H1 (cell line): ENCODE measurements around the gene SMARCC1.

ENCODE experiments used
- CHD1 ChIP-seq: IDR thresholded peaks from 2 replicates; pipeline ENCODE4 v1.6.1; 2012; ENCODE audit warnings: low read depth, low read length, improper control_type of control experiment
- CHD2 ChIP-seq: IDR thresholded peaks from 2 replicates; pipeline ENCODE4 v1.6.1; 2012; ENCODE audit warnings: low read length, improper control_type of control experiment
- CTBP2 ChIP-seq: IDR thresholded peaks from 2 replicates; pipeline ENCODE4 v1.7.0; 2011; ENCODE audit warnings: borderline replicate concordance, mild to moderate bottlenecking, moderate library complexity, mixed read lengths, low read length; ENCODE audit not compliant: insufficient read depth, insufficient read length
- EZH2 ChIP-seq: fragments of 200-600 bp; sonication (generic); IDR thresholded peaks from 2 replicates; pipeline ENCODE4 v1.7.1; 2012; ENCODE audit warnings: low read depth, mild to moderate bottlenecking, moderate library complexity, low read length, inconsistent platforms; ENCODE audit not compliant: severe bottlenecking
- JUN ChIP-seq: IDR thresholded peaks from 2 replicates; pipeline ENCODE4 v1.6.1; 2011; ENCODE audit warnings: low read depth, mild to moderate bottlenecking, improper control_type of control experiment, low read length
- NRF1 ChIP-seq: IDR thresholded peaks from 2 replicates; pipeline ENCODE4 v1.6.1; 2011; ENCODE audit warnings: mild to moderate bottlenecking, low read depth, low read length, improper control_type of control experiment
- POLR2A ChIP-seq, 2 experiments: IDR thresholded peaks; 1 replicate in 1 of 2; 2 replicates in 1 of 2; pipeline ENCODE4 v1.6.1; 2011; ENCODE audit warnings: low read depth in 2 of 2, low read length in 2 of 2, mild to moderate bottlenecking in 2 of 2; ENCODE audit errors: control extremely low read depth in 1 of 2
- POLR2AphosphoS5 ChIP-seq: IDR thresholded peaks from 2 replicates; pipeline ENCODE4 v1.6.1; 2011; ENCODE audit warnings: low read depth, low read length
- RAD21 ChIP-seq, 2 experiments: IDR thresholded peaks in 1 of 2; conservative IDR thresholded peaks in 1 of 2; 2 replicates each; pipeline ENCODE4 v1.6.1; 2011; ENCODE audit warnings: low read depth in 2 of 2, low read length in 2 of 2, improper control_type of control experiment in 1 of 2, inconsistent platforms in 1 of 2, mild to moderate bottlenecking in 1 of 2, moderate library complexity in 1 of 2
- SRF ChIP-seq: IDR thresholded peaks from 2 replicates; pipeline ENCODE4 v1.6.1; 2011; ENCODE audit warnings: mild to moderate bottlenecking, low read depth, low read length, moderate library complexity
- SUZ12 ChIP-seq: fragments of 200-600 bp; sonication (generic); IDR thresholded peaks from 2 replicates; pipeline ENCODE4 v1.6.1; 2012; ENCODE audit warnings: mild to moderate bottlenecking, inconsistent platforms, low read length, moderate library complexity, mixed read lengths
- TAF1 ChIP-seq: IDR thresholded peaks from 2 replicates; pipeline ENCODE4 v1.6.1; 2011; ENCODE audit warnings: mild to moderate bottlenecking, low read depth, low read length
- TF ChIP-seq, protein P1 (sequence below), 3 experiments: IDR thresholded peaks; 1 replicate in 2 of 3; 2 replicates in 1 of 3; pipeline versions ENCODE4 v1.5.1 to v1.6.1; 2011; ENCODE audit warnings: low read length in 3 of 3, mild to moderate bottlenecking in 3 of 3, inconsistent platforms in 2 of 3, low read depth in 1 of 3, moderate library complexity in 1 of 3; ENCODE audit not compliant: insufficient read depth in 1 of 3; ENCODE audit errors: control extremely low read depth in 1 of 3
- TF ChIP-seq, protein P2 (sequence below): IDR thresholded peaks from 2 replicates; pipeline ENCODE4 v1.6.1; 2011; ENCODE audit warnings: low read depth, mild to moderate bottlenecking, low read length; ENCODE audit not compliant: insufficient read depth

DNA sequence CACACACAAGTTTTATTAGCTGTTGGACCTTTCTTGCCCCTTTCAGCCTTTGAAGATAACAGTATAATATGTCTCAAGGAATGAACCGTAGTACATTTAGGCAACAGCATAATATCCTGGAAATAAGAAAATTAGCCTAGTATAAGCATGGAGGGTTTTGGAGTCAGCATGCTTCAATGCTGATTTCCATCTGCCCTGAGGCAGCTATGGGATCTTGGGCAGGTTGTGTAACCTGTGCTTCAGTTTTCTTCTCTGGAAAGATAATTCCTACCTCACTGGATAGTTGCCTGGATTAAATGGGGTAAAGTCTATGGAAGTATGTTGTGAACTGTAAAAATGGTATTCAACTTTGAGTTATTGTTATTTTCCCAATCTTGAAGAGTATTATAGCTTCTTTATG is 22.9 kb upstream of the SMARCC1 start:
- TF ChIP-seq EZH2 (no peak), SUZ12 (no peak), SRF (no peak), CHD1 (no peak), TAF1 (no peak), POLR2AphosphoS5 (no peak), POLR2A (IDR thresholded peaks at IDR 0.05; ENCODE audit: control extremely low read depth in 1 of 2, low read depth in 2 of 2, low read length in 2 of 2) (no peak), RAD21 (IDR thresholded peaks at IDR 0.05 in 1 of 2, conservative IDR thresholded peaks at IDR 0.05 in 1 of 2; ENCODE audit: low read depth in 2 of 2, low read length in 2 of 2) (no peak), CHD2 (no peak), CTBP2 (no peak), NRF1 (no peak), JUN (no peak)
- TF ChIP-seq, protein P1, sequence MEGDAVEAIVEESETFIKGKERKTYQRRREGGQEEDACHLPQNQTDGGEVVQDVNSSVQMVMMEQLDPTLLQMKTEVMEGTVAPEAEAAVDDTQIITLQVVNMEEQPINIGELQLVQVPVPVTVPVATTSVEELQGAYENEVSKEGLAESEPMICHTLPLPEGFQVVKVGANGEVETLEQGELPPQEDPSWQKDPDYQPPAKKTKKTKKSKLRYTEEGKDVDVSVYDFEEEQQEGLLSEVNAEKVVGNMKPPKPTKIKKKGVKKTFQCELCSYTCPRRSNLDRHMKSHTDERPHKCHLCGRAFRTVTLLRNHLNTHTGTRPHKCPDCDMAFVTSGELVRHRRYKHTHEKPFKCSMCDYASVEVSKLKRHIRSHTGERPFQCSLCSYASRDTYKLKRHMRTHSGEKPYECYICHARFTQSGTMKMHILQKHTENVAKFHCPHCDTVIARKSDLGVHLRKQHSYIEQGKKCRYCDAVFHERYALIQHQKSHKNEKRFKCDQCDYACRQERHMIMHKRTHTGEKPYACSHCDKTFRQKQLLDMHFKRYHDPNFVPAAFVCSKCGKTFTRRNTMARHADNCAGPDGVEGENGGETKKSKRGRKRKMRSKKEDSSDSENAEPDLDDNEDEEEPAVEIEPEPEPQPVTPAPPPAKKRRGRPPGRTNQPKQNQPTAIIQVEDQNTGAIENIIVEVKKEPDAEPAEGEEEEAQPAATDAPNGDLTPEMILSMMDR (IDR thresholded peaks at IDR 0.05; ENCODE audit: control extremely low read depth in 1 of 3, insufficient read depth in 1 of 3, low read depth in 1 of 3, low read length in 3 of 3), result no peak
- TF ChIP-seq, protein P2, sequence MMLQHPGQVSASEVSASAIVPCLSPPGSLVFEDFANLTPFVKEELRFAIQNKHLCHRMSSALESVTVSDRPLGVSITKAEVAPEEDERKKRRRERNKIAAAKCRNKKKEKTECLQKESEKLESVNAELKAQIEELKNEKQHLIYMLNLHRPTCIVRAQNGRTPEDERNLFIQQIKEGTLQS, result no peak
